Activated CD4-positive, CD25-positive, alpha-beta regulatory T cell (primary cell): Measurements from ENCODE around the gene GNB1L.
A peak's percentile ranks its signal among the peaks of the same experiment; 100 is the strongest.

Source experiments
- DNase-seq, 4 experiments: peaks; one replicate each; lab custom pipeline; 2025; lab: John Stamatoyannopoulos, UW

Gene GNB1L

DNA sequence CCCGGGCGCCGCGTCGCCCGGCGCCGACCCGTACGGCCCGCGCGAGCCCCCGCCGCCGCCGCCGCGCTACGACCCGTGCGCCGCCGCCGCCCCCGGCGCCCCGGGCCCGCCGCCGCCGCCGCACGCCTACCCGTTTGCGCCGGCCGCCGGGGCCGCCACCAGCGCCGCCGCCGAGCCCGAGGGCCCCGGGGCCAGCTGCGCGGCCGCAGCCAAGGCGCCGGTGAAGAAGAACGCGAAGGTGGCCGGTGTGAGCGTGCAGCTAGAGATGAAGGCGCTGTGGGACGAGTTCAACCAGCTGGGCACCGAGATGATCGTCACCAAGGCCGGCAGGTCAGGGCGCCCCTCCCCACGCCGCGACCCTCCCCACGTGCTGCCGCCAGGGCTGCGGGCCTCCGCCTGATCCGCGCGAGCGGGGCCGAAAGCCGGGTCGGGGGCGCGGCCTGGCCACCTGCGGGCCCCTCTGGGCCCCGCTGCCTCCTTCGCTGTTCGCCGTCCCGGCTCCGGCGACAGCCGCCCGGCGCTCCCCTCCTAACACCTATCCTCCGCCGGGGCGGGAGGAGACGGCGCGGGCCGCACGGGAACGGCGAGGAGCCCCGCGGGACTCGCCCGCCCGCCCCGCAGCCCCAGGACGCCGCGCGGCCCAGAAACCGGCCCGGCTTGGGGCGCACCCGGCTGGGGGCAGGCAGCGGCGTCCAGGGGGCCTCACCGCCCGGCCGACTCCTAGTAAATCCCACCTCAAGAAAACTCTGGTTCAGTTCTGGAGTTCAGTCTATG lies 93.5 kb downstream of the GNB1L start:
- DNase-seq: no peak

DNA sequence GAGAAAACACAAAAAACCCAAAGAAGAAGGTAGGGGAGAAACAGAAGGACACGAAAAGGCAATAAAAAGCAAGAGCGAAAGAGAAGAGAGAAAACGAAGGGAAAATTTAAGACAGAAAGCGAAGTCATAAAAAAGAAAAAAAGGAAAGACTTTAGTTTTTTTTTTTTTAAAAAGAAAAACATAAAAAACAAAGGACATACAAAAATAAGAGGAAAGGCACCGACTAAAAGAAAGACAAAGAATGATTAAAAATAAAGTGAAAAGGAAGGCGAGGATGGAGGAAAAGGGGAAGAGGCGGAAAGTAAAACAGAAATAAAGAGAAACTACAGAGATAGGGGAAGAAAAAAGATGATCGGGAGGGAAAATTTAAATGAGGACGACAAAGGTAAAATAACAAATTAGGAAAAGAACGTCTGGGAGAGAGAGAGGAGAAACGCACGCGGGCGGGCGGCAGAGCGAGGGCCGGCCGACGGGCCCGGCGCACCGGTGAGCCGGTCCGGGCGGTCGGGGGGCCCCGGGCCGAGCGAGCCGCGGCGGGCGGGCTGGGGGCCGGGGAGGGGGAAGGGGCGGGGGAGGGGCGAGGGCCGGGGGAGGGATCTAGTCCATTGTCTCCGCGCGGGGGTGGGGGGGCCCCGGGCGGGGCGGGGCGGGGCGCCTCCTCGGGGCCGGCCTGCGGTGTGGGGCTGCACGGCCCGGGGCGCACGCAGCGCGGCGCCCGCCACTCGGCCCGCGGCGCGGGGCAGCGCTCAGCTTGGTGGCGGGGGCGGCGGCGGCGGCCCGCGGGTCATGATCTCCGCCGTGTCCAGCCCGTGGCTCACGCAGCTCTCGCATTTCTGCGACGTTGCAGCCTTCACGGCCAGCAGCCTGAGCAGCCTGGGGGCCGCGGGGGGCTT lies 94.4 kb downstream of the GNB1L start, which contains the start of gene TBX1:
Gene TBX1 (plus strand): TSS at position 721 of the 893 bp plus-strand sequence. CDS start 66 bp downstream, at position 787.
- no peak for DNase-seq

DNA sequence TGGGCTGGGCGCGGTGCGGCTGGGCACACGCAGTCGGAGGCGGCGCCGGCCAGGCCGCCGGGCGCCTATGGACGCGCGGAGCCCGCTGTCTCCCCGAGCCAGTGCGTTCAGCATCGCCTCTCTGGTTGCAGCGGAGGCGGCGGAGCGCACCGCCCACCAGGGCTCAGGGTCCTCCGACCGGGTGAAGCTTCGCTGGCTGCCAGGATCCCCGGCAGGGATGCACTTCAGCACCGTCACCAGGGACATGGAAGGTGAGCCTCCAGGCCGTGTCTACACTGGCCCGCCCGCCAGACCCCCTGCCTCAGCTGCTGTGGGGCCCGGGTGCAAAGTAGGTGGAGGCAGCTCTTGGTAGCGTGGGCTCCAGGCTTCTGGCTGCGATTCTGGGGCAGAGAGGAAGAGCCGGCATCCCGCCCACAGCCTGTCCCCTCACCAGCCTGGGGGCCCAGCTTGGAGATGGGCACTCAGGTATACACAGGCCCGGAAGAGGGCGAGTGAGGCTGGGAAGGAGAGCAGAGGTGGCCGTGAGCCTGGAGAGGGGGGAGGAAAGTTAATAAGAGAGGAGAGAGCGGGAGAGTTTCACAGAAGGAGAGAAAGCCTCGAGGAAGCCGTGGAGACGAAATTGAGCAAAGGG lies 95.1 kb downstream of the GNB1L start:
- DNase-seq: no peak

DNA sequence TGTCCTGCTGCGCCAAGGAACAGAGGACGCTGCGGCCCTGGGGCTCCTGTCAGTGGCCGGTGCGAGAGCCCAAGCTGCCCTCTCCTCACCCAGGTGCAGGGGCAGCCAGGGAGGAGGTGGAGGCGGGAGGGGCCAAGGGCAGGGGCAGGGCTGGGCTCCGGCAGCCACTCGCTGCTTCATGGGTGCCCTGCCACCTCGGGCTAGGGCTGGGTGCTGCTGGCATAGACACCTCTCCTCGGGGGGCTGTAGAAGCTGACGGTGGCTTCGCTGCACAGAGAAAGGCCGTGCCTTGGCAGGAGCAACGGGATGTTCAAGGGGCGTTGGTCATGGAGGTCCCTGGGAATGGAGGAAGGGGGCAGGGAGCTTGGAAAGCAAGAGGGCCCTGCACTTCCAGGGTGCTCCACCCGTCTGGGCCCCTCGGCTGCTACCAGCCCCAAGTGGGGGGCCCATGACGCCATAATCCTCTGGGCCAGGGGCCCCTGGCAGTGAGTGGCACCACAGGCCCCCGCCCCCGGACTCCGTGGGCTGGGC lies 95.7 kb downstream of the GNB1L start:
- DNase-seq: no peak

DNA sequence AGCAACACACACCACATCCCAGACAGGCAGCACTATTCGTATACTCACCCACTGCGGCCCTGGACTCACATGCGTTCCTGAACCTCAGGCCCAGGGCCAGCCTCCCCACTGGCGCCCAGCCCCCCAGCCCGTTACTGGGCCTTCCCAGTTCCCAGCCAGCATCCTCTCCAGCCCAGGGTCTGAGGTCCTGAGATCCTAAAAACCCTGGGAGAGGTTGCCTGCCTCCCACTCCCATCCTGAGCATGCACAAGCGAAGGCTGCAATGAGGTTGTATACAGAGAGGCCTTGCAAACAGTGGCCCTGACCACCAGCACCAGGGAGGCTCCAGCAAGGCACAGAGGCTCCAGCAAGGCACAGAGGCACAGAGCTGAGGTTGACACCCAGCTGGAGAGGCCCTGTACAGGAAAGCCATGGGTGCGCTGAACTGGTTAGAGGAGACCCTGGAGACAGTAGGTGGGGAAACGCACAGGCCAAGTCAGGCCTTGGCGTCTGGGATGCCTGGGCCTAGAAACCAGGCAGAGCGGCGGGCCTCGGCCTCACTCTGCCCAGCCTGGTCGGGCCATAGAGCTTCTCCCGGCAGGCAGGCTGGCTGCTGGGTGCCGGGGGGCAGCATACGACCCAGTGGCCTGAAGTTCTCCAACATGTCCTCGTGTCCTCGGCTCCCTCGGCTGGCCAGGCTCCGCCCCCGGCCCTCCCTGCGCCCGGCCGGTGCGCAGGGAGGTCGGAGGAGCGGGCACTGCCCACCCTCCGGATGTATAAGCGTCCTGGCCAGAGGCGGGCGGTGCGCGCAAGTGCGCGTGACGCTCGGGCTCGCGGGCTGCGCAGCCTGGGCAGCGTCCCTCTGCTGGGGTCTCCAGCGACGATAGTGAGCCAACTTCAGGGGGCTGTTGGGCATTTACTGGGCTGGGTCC lies 96.4 kb downstream of the GNB1L start:
- DNase-seq: no peak

DNA sequence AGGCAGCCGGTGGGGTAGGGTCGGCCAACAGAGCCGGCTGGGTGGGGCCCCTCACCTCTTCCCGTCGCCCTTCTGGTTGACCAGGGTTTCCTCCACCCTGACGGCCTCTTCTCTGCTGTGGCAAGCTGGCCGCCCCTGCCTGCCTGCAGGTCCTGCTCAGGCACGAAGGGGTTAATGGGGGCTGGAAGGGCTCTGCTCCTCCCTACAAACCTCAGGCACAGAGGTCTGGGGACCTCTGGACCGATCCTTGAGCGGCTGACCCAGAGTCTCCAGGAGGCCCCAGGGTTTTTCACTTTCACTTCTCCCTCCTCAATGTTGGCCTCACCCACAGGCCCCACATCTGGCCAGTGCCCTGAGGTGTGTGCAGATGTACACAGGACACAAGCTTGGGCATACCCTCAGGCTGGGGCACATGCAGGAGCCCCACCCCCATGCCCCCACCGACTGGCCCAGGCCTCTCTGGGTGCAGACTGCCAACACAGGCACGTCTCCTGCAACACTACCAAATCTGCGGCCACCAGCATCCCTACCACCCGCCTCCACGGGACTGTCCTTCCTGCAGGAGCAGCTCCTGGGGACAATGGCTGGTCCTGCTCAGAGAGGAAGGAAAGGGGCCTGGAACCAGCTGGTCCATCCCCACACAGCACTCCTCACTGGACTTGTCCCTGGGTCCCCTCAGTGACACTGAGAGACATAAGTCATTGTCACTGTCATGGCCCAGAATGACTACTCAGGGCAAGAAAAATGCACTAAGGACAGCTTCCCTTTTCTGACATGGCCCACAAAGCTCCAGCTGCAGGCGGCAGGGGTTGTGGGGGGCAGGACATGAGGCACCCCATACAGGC lies 97.3 kb downstream of the GNB1L start:
- no peak for DNase-seq

DNA sequence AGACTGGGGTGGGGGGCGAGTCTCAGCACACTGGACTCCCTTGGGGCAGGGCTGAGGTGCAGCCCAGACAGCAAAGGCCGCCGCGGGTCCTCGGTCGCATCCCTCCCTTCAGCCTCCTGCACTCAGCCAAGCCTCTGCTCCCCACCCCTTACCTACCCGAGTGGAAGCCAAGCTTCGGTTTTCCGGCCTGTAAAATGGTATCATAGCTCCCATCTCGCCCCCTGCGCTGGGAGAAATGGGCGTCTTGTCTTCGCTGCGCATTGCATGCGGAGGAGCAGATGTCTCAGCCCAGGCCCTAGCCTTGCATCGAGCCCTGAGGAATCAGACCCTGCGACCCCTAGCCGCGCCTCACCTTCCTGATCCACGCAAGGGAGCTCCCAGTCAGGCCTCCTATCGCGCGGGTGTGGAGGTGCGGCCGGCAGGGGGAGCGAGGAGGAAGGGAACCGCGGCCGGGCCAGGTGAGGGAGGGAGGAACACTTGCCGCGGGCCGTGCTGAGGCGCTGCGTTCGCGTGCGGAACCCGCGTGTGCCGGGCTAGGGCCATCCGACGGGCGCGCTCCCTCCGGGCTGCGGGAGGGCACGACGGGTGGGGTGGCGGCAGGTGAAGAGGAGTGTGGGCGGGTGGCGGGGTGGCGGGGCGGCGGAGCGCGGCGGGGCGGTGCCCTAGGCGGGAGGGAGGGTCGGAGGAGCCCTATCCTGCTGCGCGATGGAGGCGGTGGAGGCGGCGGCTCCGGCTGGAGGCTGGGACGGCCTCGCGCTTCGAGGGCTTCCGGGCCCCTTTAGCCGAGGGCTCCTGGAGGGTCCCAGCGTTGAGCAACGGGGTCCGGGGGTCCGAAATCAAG lies 98.2 kb downstream of the GNB1L start:
- peak; percentile 34 to 63 (median 51) for DNase-seq

DNA sequence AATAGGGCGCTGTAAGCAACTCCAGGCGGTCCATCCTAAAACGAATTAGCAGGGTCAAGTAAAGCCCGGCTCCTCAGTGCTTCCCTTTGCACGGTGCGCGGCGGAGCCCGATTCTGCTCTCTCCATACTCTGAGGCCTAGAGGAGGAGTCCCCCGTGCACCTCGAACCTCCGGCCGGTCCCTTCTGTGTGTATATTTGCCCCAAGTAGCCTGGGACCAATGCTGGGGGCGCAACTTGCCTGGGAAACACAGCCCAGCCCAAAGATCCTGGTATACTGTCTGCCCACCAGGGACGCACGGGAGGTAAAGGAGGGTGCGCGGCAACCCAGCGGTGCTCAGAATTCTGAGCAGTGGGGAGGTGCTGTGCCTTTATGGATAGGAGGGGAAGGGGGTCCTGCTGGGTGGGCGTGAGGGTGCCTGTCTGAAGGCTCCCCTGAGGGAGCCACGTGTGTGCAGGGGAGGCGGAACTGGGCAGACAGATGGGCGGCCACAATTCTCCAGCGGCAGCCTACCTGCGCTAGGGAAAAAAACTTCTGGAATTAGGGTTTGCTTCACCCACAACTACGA lies 98.9 kb downstream of the GNB1L start:
- DNase-seq: no peak

DNA sequence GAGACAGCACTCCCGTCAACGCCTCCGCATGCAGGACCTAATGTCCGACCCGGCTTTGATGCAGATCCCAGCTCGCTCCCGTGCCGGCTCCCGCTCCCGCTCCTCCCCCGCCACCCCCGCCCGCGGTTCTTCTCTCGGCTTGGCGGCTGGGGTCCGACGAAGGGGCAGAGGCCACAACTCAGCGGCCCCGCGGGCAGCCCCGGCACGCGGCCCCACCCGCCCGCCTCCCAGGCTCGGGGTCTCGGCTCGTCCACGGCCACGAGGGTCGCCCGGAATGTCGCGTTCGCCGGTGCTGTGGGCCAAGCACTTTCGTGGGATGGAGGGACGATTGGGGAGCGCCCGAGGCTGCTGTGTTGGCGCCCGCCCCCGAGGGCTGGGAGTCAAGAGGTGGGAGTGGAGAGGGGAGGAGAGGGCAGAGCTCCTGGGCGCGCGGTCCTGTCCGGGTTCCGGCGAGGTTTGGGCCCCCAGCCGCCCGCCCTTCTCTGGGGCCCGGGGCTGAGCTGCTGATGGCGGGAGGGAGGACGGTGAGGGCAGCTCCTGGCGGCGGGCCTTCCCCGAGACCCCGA lies 99.4 kb downstream of the GNB1L start:
- DNase-seq: no peak

DNA sequence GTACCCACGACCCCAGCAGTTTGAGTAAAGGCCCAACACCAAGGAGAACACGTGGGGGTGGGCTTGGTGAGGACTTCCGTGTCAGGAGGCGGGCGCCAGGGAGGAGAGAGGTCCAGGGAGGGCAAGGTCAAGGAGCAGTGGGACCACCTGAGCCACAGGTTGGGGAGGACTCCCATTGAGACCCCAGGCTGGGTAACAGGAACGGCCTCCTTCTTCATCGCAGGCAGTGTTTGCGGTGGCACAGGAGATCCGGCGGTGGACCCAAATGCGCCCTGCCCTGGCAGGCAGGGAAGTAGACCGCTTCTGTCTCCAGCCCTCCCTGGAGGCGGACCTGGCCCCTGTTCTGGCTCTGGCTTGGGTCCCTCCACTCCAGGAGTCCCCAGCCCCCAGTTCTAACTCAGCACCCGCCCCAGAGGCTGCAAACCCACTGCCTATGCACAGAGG lies 100.0 kb downstream of the GNB1L start:
- DNase-seq: no peak

DNA sequence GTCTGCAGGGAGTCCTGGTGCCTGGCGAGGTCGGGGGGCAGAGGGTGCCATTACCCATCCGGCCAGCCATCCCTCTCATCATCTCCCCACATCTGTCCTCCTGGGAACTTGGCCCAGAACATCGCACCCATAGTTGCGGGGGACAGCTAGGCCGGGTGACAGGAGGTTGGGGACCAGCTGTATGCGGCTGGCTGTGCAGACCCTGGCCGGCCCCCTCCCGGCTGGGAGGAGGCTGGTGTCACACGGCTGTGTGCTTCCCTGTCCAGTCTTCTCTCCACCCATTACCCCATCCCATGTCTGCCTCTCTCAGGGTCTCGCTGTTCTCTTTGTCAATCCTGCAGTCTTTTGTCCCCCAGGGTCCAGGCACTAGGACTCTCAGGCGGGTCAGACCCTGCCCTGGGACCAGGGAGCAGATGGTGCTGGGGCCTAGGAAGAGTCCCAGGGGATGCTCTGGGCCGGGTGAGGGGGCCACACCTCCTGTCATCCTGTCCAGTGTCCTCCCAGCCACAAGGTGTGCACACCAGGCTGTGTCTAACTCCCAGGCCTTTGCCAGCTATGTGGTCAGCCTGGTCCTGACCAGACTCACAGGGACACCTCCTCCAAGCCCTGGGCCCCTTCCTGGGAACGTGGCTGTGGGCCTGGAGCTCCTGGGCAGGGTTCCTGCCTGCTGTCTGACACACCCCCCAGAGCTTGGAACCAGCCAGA lies 100.5 kb downstream of the GNB1L start:
- DNase-seq: no peak

DNA sequence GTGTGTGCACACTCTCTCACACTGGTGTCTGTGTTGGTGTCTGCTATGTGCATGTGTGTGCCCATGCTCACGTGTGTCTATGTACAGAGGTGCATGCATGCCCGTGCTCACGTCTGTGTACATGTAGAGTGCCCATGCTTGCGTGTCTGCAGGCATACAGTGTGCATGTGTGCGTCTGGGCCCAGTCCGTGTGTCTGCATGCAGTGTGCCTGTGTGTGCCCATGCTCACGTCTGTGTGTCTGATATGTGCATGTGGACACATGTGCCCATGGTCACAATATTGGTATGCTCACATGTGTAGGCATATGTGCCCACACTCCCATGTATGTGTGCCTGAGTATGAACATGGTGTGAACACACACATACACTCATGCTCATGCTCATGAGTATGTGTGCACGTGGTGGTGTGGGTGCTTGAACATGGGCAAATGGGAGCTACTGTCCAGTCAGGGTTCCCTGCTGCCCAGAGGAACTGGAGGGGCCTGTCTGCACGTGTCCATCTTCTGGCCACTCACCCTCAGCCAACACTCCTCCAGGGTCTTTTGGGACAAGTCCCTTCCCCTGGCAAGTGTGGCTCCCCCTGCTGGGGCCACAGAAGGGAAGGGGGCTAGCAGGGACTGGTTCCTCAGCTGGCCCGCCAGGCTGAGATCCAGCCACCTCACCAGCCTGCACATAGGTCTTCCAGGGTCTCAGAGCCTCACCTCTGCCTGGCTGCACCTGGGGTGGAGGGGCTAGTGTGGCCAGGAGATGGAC lies 101.4 kb downstream of the GNB1L start:
- DNase-seq: no peak

DNA sequence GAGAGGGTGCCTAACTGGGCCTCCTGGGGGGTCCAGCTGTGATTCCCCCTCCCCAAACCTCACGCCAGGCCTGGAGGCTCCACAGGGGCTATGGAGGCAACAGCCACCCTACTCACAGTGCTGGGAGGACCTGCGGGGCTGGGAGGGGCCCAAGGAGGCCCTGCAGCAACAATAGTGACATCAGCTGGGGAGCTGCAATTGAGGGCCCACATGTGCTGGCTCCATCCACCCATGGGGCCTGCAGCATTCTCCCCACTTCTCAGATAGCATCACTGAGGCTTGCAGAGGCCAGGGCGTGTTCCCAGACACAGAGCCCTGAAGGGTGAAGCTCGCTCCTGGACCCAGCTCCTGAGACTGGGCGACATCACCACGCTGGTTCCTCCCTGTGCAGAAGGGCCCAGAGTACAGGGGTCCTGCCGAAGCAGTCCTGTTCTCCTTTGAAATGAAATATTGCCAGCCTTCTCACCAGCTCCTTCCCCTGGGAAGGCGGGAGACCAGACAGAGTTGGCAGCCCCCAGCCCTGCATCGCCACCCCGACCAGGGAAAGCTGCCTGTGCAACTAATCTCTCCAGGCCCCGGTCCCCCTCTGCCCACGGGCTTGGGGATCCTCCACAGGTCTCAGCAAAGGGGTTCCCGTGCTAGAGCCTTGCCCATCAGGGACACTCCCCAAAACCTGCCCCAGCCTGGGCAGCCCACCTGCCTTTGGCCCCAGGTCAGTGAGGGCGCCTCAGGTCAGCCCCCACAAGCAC lies 103.0 kb downstream of the GNB1L start:
- DNase-seq: no peak

DNA sequence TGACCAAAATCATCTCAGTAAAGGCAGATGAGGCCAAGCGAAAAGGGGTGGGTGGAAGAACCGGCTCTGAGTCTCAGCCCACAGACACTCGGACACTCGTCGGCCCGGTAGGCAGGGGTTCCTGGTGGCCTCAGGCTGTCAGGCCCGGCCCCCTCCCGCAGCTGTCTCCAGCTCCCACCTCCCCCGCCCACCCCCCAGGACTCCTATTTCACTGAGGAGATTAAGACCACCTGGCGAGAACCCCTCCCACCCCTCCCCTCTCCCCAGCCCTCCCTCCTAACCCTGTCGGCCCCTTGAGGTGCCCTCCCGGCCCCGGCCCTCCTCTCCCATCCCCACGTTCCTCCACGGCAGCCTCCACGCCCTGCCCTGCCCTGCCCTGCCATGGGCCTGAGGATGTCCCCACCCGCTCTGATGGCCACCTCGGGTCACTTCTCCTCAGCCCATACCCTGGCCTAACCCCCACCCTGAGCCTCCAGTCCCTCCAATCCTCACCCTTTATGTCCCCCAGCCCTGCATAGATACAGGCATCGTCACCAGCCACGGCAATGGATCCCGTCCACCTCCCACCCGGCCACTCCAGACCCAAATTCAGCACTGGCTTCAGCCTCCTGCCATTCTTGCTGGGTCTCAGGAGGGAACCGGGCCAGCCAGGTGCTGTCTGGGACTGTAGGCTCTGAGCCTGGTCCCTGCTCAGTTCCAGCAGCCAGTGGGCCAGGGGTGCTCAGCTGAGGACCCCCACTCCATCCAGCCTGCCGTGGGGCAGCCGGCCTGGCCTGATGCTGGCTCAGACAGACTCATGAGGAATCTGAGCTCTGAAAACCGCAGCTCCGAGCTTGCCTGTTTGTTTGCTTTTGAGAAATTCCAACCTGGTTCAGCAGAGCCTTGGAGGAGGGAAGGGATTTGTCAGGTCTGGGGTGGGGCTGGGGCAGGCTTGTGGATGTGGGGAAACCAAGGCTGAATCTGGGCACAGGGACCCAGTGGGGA lies 103.9 kb downstream of the GNB1L start:
- no peak for DNase-seq

DNA sequence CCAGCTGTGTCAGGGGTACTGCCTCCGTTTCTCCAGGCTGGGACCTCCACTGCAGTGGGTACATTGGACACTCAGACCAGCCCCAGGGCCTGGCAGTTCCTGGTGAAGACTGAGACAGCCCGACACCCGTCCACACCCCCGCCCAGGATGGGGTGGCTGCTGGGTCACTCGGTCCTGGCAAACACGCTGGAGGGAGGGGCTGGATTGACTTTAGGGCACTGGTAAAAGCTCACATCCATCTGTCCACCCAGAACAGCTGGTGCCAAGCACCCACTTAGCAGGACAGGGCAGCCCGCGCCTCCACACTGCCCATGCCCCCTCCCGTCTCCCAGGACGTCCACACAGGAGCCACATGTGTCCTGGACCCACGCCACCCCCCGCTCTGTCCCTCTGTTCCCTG lies 104.8 kb downstream of the GNB1L start:
- DNase-seq: no peak
